ENCODE results near the gene CD276. TPM values are rescaled to one million over a fixed set of nuclear protein-coding genes. Genes with fewer than 3 reads are reported as not detected.
"Not testable (repeated sequence)": the region's sequence is repeated elsewhere in the genome, so short reads cannot be mapped to it uniquely, and the experiment has no call there.

CD276 gene
- total and polyA plus RNA-seq, 9 donors = 48.3 to 180 (median 127) TPM

DNA sequence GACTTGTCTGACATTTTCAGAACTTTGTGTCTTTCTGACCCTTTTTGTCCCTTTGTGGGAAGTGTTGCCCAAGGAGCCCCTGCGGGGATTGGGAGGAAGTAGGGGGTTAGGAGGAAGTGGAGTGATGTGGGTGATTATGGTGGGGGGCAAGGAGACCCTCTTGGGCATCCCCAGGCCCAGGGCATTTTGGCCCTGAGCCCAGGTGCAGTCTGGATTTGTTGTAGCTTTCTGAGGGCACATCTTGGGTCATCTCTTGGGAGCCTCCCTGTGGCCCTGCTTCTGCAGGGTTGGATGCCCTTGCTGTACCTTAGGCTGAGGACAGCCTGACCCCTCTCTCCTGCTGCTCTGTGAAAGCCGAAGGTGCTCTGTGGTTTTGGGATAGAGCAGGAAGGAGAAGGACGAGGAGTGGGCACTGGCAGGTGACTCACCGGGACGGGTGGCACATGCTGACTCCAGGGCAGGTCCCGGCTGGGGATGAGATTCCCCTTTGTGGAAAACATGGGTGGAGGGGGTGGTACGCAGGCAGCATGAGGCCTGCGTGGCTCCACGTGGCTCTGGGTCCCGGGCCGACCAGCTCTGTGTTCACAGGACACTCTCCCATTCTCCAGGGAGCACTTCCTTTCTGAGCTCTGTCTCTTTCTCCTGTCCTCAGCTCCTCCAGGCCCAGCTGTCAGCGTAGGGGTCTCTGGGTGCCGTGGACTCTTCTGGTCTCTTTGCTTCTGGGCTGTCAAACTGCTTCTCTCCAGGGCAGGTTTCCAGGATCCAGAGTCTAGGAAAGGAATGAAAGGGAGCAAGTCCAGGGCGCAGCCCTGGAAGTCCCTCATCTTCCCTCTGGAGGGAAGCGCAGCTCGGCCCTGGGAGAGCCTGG is 11.8 kb downstream of the CD276 start:
- Histone ChIP-seq H3K9me3 (replicated peaks; ENCODE audit: control insufficient read depth, low read depth, low read length) (no peaks in the 10 kb centered on the region), H3K27ac (ENCODE audit: low read length) (peak overlapping the region; percentile 83), H3K36me3 (ENCODE audit: control insufficient read depth, insufficient read depth, low read length) (peaks cover 23% of the 10 kb centered on the region), H3K4me1 (ENCODE audit: control insufficient read depth, insufficient read depth, low read length) (peaks cover 61% of the 10 kb centered on the region), H3K4me3 (ENCODE audit: low read length) (no peak overlapping the region), H3K27me3 (ENCODE audit: control insufficient read depth, insufficient read depth, low read length) (no peaks in the 10 kb centered on the region)
- 51% methylated on average over 14 of the region's 16 CpGs for WGBS (ENCODE audit: insufficient coverage)
- DNase-seq = peak; percentile 51

DNA sequence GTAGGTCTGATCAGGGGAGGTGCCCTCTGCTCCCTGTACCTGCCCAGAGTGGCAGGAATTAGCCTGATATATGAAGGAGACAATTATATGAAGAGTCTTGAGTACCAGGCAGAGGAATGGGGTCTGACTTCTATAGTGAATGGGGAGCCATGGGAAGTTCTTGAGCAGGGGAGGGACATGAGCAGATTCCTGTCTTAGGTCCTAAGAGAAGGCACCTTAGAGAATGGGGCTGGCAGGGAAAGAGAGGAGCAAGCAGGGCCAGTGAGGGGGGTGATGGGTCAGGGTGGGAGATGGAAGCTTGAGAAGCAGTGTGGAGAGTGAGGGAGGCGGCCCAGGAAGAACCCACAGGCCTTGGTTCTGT is 12.4 kb downstream of the CD276 start:
- WGBS (ENCODE audit: insufficient coverage) = 50% methylated on average over 1 of the region's 1 CpG
- H3K4me1 ChIP-seq (ENCODE audit: control insufficient read depth, insufficient read depth, low read length) = peaks cover 55% of the 10 kb centered on the region

DNA sequence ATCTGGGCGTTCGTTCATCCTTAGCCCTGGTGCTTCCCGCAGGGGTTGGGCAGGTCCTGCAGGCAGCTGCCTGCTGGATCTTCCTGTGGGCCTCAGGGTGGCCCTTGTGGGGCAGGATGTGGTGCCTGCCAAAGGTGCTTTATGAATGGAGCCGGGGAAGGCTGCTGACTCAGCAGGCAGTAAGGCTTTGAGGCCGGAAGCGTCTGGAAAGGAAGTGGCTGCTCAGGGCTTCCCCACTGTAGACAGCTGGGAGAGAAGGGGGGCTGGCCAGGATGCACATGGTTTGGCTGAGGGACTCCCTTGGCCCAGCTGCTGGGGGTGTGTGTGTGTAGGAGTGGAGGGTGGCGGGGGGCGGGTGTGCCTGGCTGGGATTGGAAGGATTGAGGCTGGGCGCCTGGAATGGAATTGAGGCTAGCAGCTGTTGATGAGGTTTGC is 12.9 kb downstream of the CD276 start:
- DNase-seq = peak; percentile 99
- Histone ChIP-seq H3K27me3 (ENCODE audit: control insufficient read depth, insufficient read depth, low read length) (no peaks in the 10 kb centered on the region), H3K36me3 (ENCODE audit: control insufficient read depth, insufficient read depth, low read length) (peaks cover 27% of the 10 kb centered on the region), H3K4me1 (ENCODE audit: control insufficient read depth, insufficient read depth, low read length) (peaks cover 51% of the 10 kb centered on the region), H3K4me3 (ENCODE audit: low read length) (no peak overlapping the region), H3K9me3 (replicated peaks; ENCODE audit: control insufficient read depth, low read depth, low read length) (no peaks in the 10 kb centered on the region), H3K27ac (ENCODE audit: low read length) (peak overlapping the region; percentile 83)
- 2% methylated on average over 6 of the region's 9 CpGs for WGBS (ENCODE audit: insufficient coverage)

More for the DNA sequence above, 12.4 kb downstream of the CD276 start:
- Histone ChIP-seq H3K27ac (ENCODE audit: low read length) (peak overlapping the region; percentile 83), H3K36me3 (ENCODE audit: control insufficient read depth, insufficient read depth, low read length) (peaks cover 23% of the 10 kb centered on the region), H3K27me3 (ENCODE audit: control insufficient read depth, insufficient read depth, low read length) (no peaks in the 10 kb centered on the region), H3K9me3 (replicated peaks; ENCODE audit: control insufficient read depth, low read depth, low read length) (no peaks in the 10 kb centered on the region), H3K4me3 (ENCODE audit: low read length) (no peak overlapping the region)
- DNase-seq = no peak

DNA sequence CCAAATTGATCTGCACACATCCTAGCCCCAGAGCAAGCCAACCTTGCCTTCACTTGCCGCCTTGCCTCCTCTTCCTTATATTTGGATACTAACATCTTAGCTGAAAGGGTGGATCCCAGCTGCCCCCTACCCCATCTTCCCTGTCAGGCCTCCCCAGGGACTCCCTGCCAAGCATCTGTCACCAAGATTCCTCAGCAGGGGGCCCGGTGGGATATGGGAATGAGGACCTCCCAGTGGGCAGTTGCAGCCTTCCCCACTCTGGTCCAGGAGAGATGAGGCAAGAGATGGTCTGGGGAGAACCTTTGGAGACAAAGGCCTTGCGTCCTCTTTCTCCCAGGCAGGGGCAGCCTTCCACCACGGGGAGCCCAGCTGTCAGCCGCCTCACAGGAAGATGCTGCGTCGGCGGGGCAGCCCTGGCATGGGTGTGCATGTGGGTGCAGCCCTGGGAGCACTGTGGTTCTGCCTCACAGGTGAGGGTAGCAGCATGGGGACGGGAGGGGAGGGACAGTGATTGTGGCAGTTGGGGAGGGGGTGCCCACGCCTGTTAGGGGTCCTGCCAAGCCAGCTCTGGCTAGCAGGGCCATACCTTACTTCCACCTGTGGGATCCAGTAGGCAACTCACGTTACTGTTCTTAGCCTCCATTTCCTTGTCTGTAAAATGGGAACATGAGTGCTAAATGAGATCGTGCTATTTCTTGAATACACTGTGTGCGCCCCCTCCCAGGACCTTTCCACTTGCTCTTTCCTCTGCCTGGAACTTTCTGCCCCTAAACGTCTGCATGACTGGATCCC is 15.3 kb downstream of the CD276 start:
- no peaks in the 10 kb centered on the region for H3K27me3 ChIP-seq (ENCODE audit: control insufficient read depth, insufficient read depth, low read length)
- WGBS (ENCODE audit: insufficient coverage) = 77% methylated on average over 11 of the region's 14 CpGs
- peaks cover 42% of the 10 kb centered on the region for H3K4me1 ChIP-seq (ENCODE audit: control insufficient read depth, insufficient read depth, low read length)
- peaks cover 42% of the 10 kb centered on the region for H3K36me3 ChIP-seq (ENCODE audit: control insufficient read depth, insufficient read depth, low read length)
- no peak overlapping the region for H3K4me3 ChIP-seq (ENCODE audit: low read length)
- DNase-seq = no peak
- no peak overlapping the region for H3K27ac ChIP-seq (ENCODE audit: low read length)
- H3K9me3 ChIP-seq (replicated peaks; ENCODE audit: control insufficient read depth, low read depth, low read length) = no peaks in the 10 kb centered on the region

DNA sequence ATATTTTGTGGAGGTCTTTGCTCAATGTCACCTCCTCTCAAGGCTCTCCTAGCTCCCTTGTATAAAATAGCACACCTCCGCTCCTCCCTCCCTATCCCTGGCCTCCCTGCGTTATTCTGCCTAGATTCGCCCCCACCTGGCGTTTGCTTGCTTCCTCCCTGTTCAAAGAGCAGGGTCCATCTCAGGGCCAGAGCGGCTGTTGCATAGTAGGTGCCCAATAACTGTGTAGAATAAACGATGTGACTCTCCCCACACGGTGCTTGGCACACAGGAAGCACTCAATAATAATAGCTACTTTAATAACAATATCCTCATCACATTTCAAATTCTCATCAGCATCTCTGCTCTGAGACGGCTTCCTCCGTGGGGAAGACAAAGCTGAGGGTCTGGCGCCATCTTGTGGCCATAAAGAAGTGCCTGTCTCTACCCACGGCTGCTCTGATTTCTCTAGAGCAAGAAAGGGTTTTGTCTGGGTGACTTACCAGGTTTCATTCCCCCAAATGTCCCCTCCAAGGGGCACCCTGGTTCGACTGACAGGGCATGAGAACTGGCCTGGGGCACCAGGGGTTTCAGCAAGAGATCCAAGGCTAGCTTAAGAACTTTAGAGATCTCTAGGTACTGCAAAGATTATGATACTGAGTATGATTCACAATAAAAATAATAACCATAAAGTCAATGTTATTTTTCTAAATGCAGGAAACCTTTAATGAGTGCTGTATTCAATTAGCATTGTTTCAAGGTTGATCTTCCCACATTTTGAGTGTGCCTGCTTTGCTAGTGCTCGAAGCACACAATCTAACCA is 16.1 kb downstream of the CD276 start:
- WGBS (ENCODE audit: insufficient coverage) = 35% methylated on average over 2 of the region's 13 CpGs
- Histone ChIP-seq H3K4me1 (ENCODE audit: control insufficient read depth, insufficient read depth, low read length) (peaks cover 38% of the 10 kb centered on the region), H3K36me3 (ENCODE audit: control insufficient read depth, insufficient read depth, low read length) (peaks cover 49% of the 10 kb centered on the region), H3K4me3 (ENCODE audit: low read length) (no peak overlapping the region), H3K27ac (ENCODE audit: low read length) (no peak overlapping the region), H3K9me3 (replicated peaks; ENCODE audit: control insufficient read depth, low read depth, low read length) (no peaks in the 10 kb centered on the region), H3K27me3 (ENCODE audit: control insufficient read depth, insufficient read depth, low read length) (no peaks in the 10 kb centered on the region)
- peak; percentile 91 for DNase-seq

DNA sequence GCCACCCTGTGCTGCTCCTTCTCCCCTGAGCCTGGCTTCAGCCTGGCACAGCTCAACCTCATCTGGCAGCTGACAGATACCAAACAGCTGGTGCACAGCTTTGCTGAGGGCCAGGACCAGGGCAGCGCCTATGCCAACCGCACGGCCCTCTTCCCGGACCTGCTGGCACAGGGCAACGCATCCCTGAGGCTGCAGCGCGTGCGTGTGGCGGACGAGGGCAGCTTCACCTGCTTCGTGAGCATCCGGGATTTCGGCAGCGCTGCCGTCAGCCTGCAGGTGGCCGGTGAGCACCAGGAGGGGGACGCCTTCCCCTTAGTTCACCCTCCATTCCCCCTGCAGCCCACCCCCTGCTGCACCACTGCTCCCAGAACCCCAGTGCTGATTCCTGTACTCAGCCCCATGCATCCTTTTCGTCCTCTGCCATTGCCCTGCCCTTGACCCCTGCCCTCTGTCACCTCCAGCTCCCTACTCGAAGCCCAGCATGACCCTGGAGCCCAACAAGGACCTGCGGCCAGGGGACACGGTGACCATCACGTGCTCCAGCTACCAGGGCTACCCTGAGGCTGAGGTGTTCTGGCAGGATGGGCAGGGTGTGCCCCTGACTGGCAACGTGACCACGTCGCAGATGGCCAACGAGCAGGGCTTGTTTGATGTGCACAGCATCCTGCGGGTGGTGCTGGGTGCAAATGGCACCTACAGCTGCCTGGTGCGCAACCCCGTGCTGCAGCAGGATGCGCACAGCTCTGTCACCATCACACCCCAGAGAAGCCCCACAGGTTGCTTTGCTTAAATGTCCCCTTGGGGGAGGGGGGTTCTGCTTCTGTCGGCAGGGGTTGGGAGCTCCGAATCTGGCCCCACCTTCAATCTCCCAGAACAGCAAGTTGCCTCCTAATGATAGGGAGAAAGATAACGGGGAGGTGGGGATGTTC is 18.4 kb downstream of the CD276 start:
- not testable (repeated sequence) for H3K9me3 ChIP-seq (replicated peaks; ENCODE audit: control insufficient read depth, low read depth, low read length); H3K4me3 ChIP-seq (ENCODE audit: low read length); H3K27me3 ChIP-seq (ENCODE audit: control insufficient read depth, insufficient read depth, low read length); DNase-seq; H3K27ac ChIP-seq (ENCODE audit: low read length)
- peaks cover 16% of the 10 kb centered on the region for H3K4me1 ChIP-seq (ENCODE audit: control insufficient read depth, insufficient read depth, low read length)
- WGBS (ENCODE audit: insufficient coverage) = 76% methylated on average over 17 of the region's 33 CpGs
- H3K36me3 ChIP-seq (ENCODE audit: control insufficient read depth, insufficient read depth, low read length) = peaks cover 69% of the 10 kb centered on the region

DNA sequence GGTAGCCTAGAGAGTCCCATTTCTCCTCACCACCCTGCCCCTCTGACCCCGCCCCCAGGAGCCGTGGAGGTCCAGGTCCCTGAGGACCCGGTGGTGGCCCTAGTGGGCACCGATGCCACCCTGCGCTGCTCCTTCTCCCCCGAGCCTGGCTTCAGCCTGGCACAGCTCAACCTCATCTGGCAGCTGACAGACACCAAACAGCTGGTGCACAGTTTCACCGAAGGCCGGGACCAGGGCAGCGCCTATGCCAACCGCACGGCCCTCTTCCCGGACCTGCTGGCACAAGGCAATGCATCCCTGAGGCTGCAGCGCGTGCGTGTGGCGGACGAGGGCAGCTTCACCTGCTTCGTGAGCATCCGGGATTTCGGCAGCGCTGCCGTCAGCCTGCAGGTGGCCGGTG is 19.4 kb downstream of the CD276 start:
- H3K36me3 ChIP-seq (ENCODE audit: control insufficient read depth, insufficient read depth, low read length) = peaks cover 74% of the 10 kb centered on the region
- not testable (repeated sequence) for H3K27me3 ChIP-seq (ENCODE audit: control insufficient read depth, insufficient read depth, low read length); H3K27ac ChIP-seq (ENCODE audit: low read length); DNase-seq; H3K9me3 ChIP-seq (replicated peaks; ENCODE audit: control insufficient read depth, low read depth, low read length); H3K4me3 ChIP-seq (ENCODE audit: low read length)
- whole genome bisulfite sequencing (ENCODE audit: insufficient coverage) = 83% methylated on average over 23 of the region's 23 CpGs
- H3K4me1 ChIP-seq (ENCODE audit: control insufficient read depth, insufficient read depth, low read length) = peaks cover 12% of the 10 kb centered on the region

DNA sequence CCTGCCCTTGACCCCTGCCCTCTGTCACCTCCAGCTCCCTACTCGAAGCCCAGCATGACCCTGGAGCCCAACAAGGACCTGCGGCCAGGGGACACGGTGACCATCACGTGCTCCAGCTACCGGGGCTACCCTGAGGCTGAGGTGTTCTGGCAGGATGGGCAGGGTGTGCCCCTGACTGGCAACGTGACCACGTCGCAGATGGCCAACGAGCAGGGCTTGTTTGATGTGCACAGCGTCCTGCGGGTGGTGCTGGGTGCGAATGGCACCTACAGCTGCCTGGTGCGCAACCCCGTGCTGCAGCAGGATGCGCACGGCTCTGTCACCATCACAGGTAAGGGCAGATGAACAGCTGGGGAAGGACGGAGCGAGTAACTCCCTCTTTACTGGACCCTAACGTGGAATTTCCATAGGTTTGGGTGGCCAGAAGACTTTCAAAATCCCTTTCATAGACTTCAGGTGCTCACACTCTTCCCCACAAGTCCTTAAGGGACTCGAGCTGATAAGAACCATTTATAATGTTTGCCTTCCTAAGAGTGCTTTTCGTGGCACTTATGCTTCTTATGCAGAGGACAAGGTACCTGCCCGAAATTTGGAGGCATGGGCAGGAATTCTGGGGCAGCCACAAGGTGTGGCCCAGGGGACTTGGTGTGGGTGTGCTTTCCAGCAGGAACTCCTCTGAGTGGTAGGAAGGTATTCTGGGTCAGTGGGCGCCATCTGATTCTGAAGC is 20.1 kb downstream of the CD276 start:
- DNase-seq; H3K4me1 ChIP-seq (ENCODE audit: control insufficient read depth, insufficient read depth, low read length); H3K4me3 ChIP-seq (ENCODE audit: low read length); H3K9me3 ChIP-seq (replicated peaks; ENCODE audit: control insufficient read depth, low read depth, low read length); H3K27me3 ChIP-seq (ENCODE audit: control insufficient read depth, insufficient read depth, low read length); H3K27ac ChIP-seq (ENCODE audit: low read length): not testable (repeated sequence)
- peaks cover 74% of the 10 kb centered on the region for H3K36me3 ChIP-seq (ENCODE audit: control insufficient read depth, insufficient read depth, low read length)
- WGBS (ENCODE audit: insufficient coverage) = 91% methylated on average over 15 of the region's 23 CpGs
